ENCODE measurements around the gene INPP4A.

INPP4A gene

GRCh38 chr2:98514096-98514639, 69.5 kb downstream of the INPP4A start:
- DNase-seq (ENCODE audit: low read depth, low spot score): no peak

DNA sequence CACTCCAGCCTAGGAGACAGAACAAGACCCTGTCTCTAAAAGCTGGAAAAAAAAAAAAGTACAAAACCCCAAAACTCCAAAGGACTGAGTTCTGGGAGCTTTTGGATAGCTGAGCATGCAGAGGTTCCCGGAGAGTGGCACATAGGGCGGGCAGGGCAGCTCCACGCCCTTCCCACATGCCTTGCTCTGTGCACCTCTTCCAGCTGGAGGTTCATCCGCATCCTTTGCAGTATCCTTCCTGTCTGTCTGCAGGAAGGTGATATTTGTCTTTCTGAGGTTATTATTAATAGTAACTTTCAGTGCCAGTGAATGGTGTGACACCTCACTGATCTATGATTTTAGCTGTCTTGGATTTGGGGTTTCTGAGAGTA, 70.2 kb downstream of the INPP4A start:
- no peak for DNase-seq (ENCODE audit: low read depth, low spot score)

- no peak for DNase-seq (ENCODE audit: low read depth, low spot score)
These were observed 70.8 kb downstream of the INPP4A start for GRCh38 chr2:98515250-98515991.

- DNase-seq (ENCODE audit: low read depth, low spot score): no peak
These were observed 71.9 kb downstream of the INPP4A start for GRCh38 chr2:98516571-98516970.

GRCh38 chr2:98517636-98518035, 73.0 kb downstream of the INPP4A start:
- DNase-seq (ENCODE audit: low read depth, low spot score): no peak

GRCh38 chr2:98518101-98518500, 73.4 kb downstream of the INPP4A start:
- DNase-seq (ENCODE audit: low read depth, low spot score): peak; percentile 37

GRCh38 chr2:98519156-98519555, 74.5 kb downstream of the INPP4A start:
- DNase-seq (ENCODE audit: low read depth, low spot score): no peak

- no peak for DNase-seq (ENCODE audit: low read depth, low spot score)
These were observed 75.2 kb downstream of the INPP4A start for GRCh38 chr2:98519851-98520250.

- no peak for DNase-seq (ENCODE audit: low read depth, low spot score)
These were observed 76.1 kb downstream of the INPP4A start for GRCh38 chr2:98520806-98521205.

GRCh38 chr2:98521266-98521665, 76.6 kb downstream of the INPP4A start:
- no peak for DNase-seq (ENCODE audit: low read depth, low spot score)

- DNase-seq (ENCODE audit: low read depth, low spot score): no peak
These were observed 78.2 kb downstream of the INPP4A start for GRCh38 chr2:98522854-98523253.

- DNase-seq (ENCODE audit: low read depth, low spot score): no peak
These were observed 79.5 kb downstream of the INPP4A start for GRCh38 chr2:98524168-98524567.

DNA sequence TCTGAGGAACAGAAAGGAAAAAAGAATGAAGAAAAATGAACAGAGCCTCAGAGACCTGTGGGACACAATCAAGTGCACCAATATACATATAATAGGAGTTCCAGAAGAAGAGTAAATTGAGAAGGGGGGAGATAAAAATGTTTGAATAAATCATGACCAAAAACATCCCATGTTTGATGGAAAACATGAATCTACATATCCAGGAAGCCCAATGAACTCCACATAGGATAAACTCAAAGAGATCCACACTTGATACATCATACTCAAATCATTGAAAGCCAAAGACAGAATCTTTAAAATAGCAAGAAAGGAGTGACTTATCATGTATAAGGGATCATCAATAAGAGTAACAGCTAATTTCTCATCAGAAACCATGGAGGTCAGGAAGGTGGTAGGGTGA, 83.7 kb downstream of the INPP4A start:
- DNase-seq (ENCODE audit: low read depth, low spot score): no peak

GRCh38 chr2:98530114-98530513, 85.5 kb downstream of the INPP4A start:
- no peak for DNase-seq (ENCODE audit: low read depth, low spot score)

DNA sequence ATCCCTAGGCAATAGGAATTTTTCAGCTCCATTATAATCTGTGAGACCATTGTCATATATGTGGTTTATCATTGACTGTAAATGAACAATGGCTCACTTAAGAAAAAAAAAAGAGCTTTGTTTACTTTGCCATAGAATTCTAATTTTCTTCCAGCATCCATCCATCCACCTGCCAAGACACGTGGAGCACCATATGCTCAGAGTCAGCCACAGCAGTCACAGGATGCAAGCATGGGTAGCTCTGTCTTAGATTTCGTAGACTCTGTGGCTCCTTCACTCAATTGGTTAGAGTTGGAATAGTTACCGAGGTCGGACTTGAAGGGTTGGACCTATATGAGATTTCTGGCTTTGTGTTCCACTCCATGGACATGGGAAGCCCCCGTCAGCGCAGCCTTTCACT, 88.1 kb downstream of the INPP4A start:
- DNase-seq (ENCODE audit: low read depth, low spot score): no peak

- DNase-seq (ENCODE audit: low read depth, low spot score): no peak
These were observed 88.9 kb downstream of the INPP4A start for GRCh38 chr2:98533547-98533946.

DNA sequence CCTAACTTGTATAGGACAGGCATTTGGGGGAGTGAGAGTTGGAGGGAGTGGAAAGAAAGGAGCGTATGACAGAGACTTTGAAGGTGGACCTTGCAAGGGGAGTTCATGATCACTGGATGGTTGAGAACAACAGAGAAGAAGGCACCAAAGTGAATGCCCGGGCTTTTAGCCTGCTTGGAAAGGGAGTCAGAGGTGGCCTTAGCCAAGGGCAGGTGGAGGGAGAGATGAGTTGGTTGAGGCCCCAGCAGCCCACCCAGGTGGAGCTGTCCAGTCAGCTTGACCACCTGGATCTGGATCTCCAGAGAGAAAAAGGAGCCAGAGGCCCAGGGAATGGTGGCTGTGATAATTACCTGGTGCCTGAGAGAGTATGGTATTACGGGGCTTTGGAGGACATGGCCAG, 90.1 kb downstream of the INPP4A start:
- no peak for DNase-seq (ENCODE audit: low read depth, low spot score)

- DNase-seq (ENCODE audit: low read depth, low spot score): no peak
These were observed 91.5 kb downstream of the INPP4A start for GRCh38 chr2:98535971-98536677.

DNA sequence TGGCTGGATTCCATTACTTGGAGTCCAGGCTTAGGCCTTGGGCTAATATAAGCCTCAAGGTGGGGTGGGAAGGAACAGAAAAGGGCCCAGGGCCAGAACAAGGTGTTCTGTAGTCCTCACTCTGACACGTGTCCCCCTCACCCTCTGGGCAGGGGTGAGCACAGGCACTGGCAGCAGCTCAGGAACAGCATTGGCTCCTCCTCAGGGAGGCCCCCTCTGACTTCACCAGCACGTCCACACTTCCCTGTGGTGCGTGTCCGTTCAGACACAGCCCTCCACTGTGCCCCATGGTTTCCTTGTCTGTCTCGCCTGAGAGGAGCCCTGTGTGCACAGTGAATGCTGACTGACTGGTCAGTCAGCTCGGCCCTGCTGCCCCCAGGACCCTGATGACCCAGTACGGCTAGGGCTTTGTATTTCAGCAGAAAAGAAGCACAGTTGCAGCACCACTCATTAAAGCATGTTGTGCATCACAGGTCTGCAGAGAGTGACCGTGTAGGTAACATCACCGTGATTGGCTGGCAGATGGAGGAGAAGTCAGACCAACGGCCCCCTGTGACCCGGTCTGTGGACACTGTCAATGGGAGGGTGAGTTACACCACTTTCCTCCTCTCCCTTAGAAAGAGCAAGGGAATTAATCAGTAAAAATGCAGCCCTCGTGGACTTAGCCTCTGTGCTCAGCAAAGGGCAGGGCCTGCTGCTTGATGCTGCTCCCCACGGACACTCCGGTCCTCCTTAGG, 92.9 kb downstream of the INPP4A start:
- no peak for DNase-seq (ENCODE audit: low read depth, low spot score)

GRCh38 chr2:98538280-98539041, 93.8 kb downstream of the INPP4A start:
- no peak for DNase-seq (ENCODE audit: low read depth, low spot score)

- no peak for DNase-seq (ENCODE audit: low read depth, low spot score)
These were observed 94.5 kb downstream of the INPP4A start for GRCh38 chr2:98539056-98539735.
